H1 (cell line): Measurements from ENCODE around the gene DAB2IP. TPM values are rescaled to one million over a fixed set of nuclear protein-coding genes. Genes with fewer than 3 reads are reported as not detected.

Experiments used
- CTCF ChIP-seq, 3 experiments: IDR thresholded peaks; 1 replicate in 2 of 3; 2 replicates in 1 of 3; pipeline versions ENCODE4 v1.5.1 to v1.6.1; 2011; ENCODE audit warnings: low read length in 3 of 3, mild to moderate bottlenecking in 3 of 3, inconsistent platforms in 2 of 3, low read depth in 1 of 3, moderate library complexity in 1 of 3; ENCODE audit not compliant: insufficient read depth in 1 of 3; ENCODE audit errors: control extremely low read depth in 1 of 3
- EP300 ChIP-seq, 2 experiments: IDR thresholded peaks; 1 replicate in 1 of 2; 2 replicates in 1 of 2; pipeline ENCODE4 v1.6.1; 2011 to 2012; ENCODE audit warnings: low read depth in 2 of 2, low read length in 2 of 2, mild to moderate bottlenecking in 2 of 2, borderline replicate concordance in 1 of 2, inconsistent platforms in 1 of 2, moderate library complexity in 1 of 2
- GABPA ChIP-seq: IDR thresholded peaks from 2 replicates; pipeline ENCODE4 v1.6.1; 2011; ENCODE audit warnings: mild to moderate bottlenecking, low read length, moderate library complexity, borderline replicate concordance; ENCODE audit not compliant: insufficient read depth
- MAFK ChIP-seq: IDR thresholded peaks from 2 replicates; pipeline ENCODE4 v1.6.1; 2012; ENCODE audit warnings: low read depth, mild to moderate bottlenecking, improper control_type of control experiment, low read length
- SIN3A ChIP-seq, 2 experiments: IDR thresholded peaks in 1 of 2; conservative IDR thresholded peaks in 1 of 2; 2 replicates each; pipeline ENCODE4 v1.6.1; 2011 to 2012; ENCODE audit warnings: low read length in 2 of 2, improper control_type of control experiment in 1 of 2, low read depth in 1 of 2, mild to moderate bottlenecking in 1 of 2
- TEAD4 ChIP-seq: IDR thresholded peaks from 2 replicates; pipeline ENCODE4 v1.6.1; 2012; ENCODE audit warnings: low read depth, low read length, inconsistent platforms, mixed read lengths
- polyA plus RNA-seq, 7 experiments: library from polyadenylated mRNA; depleted of rRNA in 3 of 7; stranded (reverse) in 5 of 7; unstranded in 2 of 7; fragments of >200 nt in 5 of 7; fragments of 200-250 nt in 2 of 7; gene quantifications; 1 replicate in 5 of 7; 2 replicates in 1 of 7; 4 replicates in 1 of 7; pipeline versions ENCODE4 v1.2.1 to v1.2.3, GENCODE V29; 2011 to 2013; ENCODE audit warnings: missing spikeins in 2 of 7, mixed read lengths in 2 of 7
- total RNA-seq: library from RNA; stranded (reverse); fragmentation: NEBNext Ultra II Directional; extraction: Animal tissue kit (Norgen Biotek cat#: 25700); gene quantifications from 2 replicates; pipeline ENCODE4 v1.2.1, GENCODE V29; 2021

Gene DAB2IP
- total and polyA plus RNA-seq, 2 of the 8 experiments (the other 6 are each of a cell fraction or from before 2014, with no cell fraction given) = 19.7 to 39.5 TPM

GRCh38 chr9:121684381-121685145 is 33.1 kb downstream of the DAB2IP start (continued):
- TF ChIP-seq CTCF (IDR thresholded peaks at IDR 0.05; ENCODE audit: control extremely low read depth in 1 of 3, insufficient read depth in 1 of 3, low read depth in 1 of 3, low read length in 3 of 3) (peak; percentile 87 to 94 (median 92)), TEAD4 (peak; percentile 16; the same call in 1 of the 2 replicates), EP300 (IDR thresholded peaks at IDR 0.05; ENCODE audit: borderline replicate concordance in 1 of 2, low read depth in 2 of 2, low read length in 2 of 2) (no peak), MAFK (no peak), SIN3A (conservative IDR thresholded peaks at IDR 0.05 in 1 of 2, IDR thresholded peaks at IDR 0.05 in 1 of 2; ENCODE audit: low read depth in 1 of 2, low read length in 2 of 2) (peak in 1 of 2 experiments; percentile 49; a peak in 1 of 4 replicates), GABPA (peak; percentile 72; the same call in 1 of the 2 replicates)
